IMR-90 (cell line): ENCODE measurements around the gene RNF212. TPM values are rescaled to one million over a fixed set of nuclear protein-coding genes. Genes with fewer than 3 reads are reported as not detected.

Source experiments
- ATAC-seq: fragments of 200-7000 bp; cut with Tn5 transposase; 2 replicates; pipeline ENCODE4 v1.9.1; 2020; ENCODE audit warnings: low read depth, mild to moderate bottlenecking, moderate library complexity
- BruUV-seq: library from RNA; stranded (reverse); fragments of 400-500 nt; replicated peaks from 2 replicates; lab custom pipeline; 2021; lab: Mats Ljungman, UMichigan
- CTCF ChIA-PET: fragments of 300-600 bp; formaldehyde crosslinking; extraction: SDS; loops from one replicate; lab custom pipeline; 2021; ENCODE audit warnings: antibody characterized with exemption; lab: Yijun Ruan, JAX
- POLR2A ChIA-PET: fragments of 300-600 bp; sonication (Branson Sonifier 250); formaldehyde crosslinking; loops from one replicate; lab custom pipeline; 2022; ENCODE audit warnings: antibody characterized with exemption; ENCODE audit not compliant: unreplicated experiment; lab: Charles Lee
- DNase-seq: peaks from one replicate; pipeline ENCODE4 v3.0.0; 2013
- H2AFZ ChIP-seq: replicated peaks from 2 replicates; pipeline ENCODE3; 2013; ENCODE audit warnings: low read length, mild to moderate bottlenecking; ENCODE audit not compliant: poor library complexity
- H2AK5ac ChIP-seq: 2 replicates; pipeline ENCODE4 v1.6.1; 2013; ENCODE audit warnings: low read depth, low read length, inconsistent platforms
- H2AK9ac ChIP-seq: replicated peaks from 2 replicates; pipeline ENCODE3; 2013; ENCODE audit warnings: mild to moderate bottlenecking, low read depth, low read length, moderate library complexity; ENCODE audit not compliant: poor library complexity
- H2BK120ac ChIP-seq: 2 replicates; pipeline ENCODE4 v1.6.1; 2013; ENCODE audit warnings: low read depth, low read length, inconsistent platforms
- H2BK15ac ChIP-seq: 3 replicates; pipeline ENCODE4 v1.6.1; 2013; ENCODE audit warnings: low read depth, low read length, inconsistent platforms
- H2BK20ac ChIP-seq: 2 replicates; pipeline ENCODE4 v1.6.1; 2013; ENCODE audit warnings: low read depth, mild to moderate bottlenecking, inconsistent platforms, low read length, moderate library complexity
- H2BK5ac ChIP-seq: 2 replicates; pipeline ENCODE4 v1.6.1; 2013; ENCODE audit warnings: mild to moderate bottlenecking, low read depth, low read length, inconsistent platforms; ENCODE audit not compliant: poor library complexity, severe bottlenecking
- H3K14ac ChIP-seq: replicated peaks from 2 replicates; pipeline ENCODE4 v1.6.1; 2013; ENCODE audit warnings: low read depth, low read length, inconsistent platforms
- H3K18ac ChIP-seq: 2 replicates; pipeline ENCODE4 v1.6.1; 2013; ENCODE audit warnings: low read depth, low read length, control low read depth
- H3K23ac ChIP-seq: 2 replicates; pipeline ENCODE4 v1.6.1; 2013; ENCODE audit warnings: low read depth, low read length, inconsistent platforms
- H3K27ac ChIP-seq: 2 replicates; pipeline ENCODE4 v1.5.1; 2013; ENCODE audit warnings: mild to moderate bottlenecking, control low read depth, low read length; ENCODE audit not compliant: insufficient read depth
- H3K27me3 ChIP-seq: 2 replicates; pipeline ENCODE4 v1.6.1; 2013; ENCODE audit warnings: low read length; ENCODE audit not compliant: control insufficient read depth, insufficient read depth
- H3K36me3 ChIP-seq: 2 replicates; pipeline ENCODE4 v1.6.1; 2013; ENCODE audit warnings: low read length, mixed read lengths; ENCODE audit not compliant: control insufficient read depth, insufficient read depth
- H3K4ac ChIP-seq: 2 replicates; pipeline ENCODE4 v1.6.1; 2013; ENCODE audit warnings: low read depth, low read length, inconsistent platforms
- H3K4me1 ChIP-seq: 2 replicates; pipeline ENCODE4 v1.6.1; 2013; ENCODE audit warnings: low read length, mixed read lengths; ENCODE audit not compliant: control insufficient read depth, insufficient read depth
- H3K4me2 ChIP-seq: 2 replicates; pipeline ENCODE4 v1.6.1; 2013; ENCODE audit warnings: low read depth, mild to moderate bottlenecking, control low read depth, low read length, moderate library complexity
- H3K4me3 ChIP-seq: 2 replicates; pipeline ENCODE4 v1.5.1; 2013; ENCODE audit warnings: low read depth, mild to moderate bottlenecking, control low read depth, low read length, moderate library complexity; ENCODE audit not compliant: insufficient read depth
- H3K56ac ChIP-seq: 2 replicates; pipeline ENCODE4 v1.6.1; 2013; ENCODE audit warnings: low read length, inconsistent platforms; ENCODE audit not compliant: insufficient read depth; ENCODE audit errors: extremely low read depth
- H3K79me1 ChIP-seq, 2 experiments: 2 replicates each; pipeline ENCODE4 v1.6.1; 2013; ENCODE audit warnings: low read length in 2 of 2, inconsistent platforms in 1 of 2, low read depth in 1 of 2
- H3K9ac ChIP-seq: 2 replicates; pipeline ENCODE4 v1.6.1; 2013; ENCODE audit warnings: low read depth, low read length, control low read depth
- H3K9me1 ChIP-seq: 2 replicates; pipeline ENCODE4 v1.6.1; 2013; ENCODE audit warnings: low read length, inconsistent platforms; ENCODE audit not compliant: insufficient read depth
- H3K9me3 ChIP-seq: 2 replicates; pipeline ENCODE4 v1.6.1; 2013; ENCODE audit warnings: low read length; ENCODE audit not compliant: control insufficient read depth, insufficient read depth
- H4K20me1 ChIP-seq: 2 replicates; pipeline ENCODE4 v1.6.1; 2013; ENCODE audit warnings: low read length, inconsistent platforms; ENCODE audit not compliant: insufficient read depth
- H4K5ac ChIP-seq: 2 replicates; pipeline ENCODE4 v1.6.1; 2013; ENCODE audit warnings: mild to moderate bottlenecking, low read depth, low read length, control low read depth
- H4K8ac ChIP-seq, 2 experiments: 2 replicates each; pipeline ENCODE4 v1.6.1; 2013; ENCODE audit warnings: low read depth in 2 of 2, low read length in 2 of 2, control low read depth in 1 of 2, inconsistent platforms in 1 of 2
- H4K91ac ChIP-seq: 2 replicates; pipeline ENCODE4 v1.6.1; 2013; ENCODE audit warnings: low read depth, low read length, inconsistent platforms; ENCODE audit not compliant: insufficient read depth
- CEBPB ChIP-seq: IDR thresholded peaks from 2 replicates; pipeline ENCODE4 v1.6.1; 2012; ENCODE audit warnings: low read depth, low read length, improper control_type of control experiment
- MAFK ChIP-seq: IDR thresholded peaks from 2 replicates; pipeline ENCODE4 v1.6.1; 2012; ENCODE audit warnings: low read depth, low read length, improper control_type of control experiment
- POLR2A ChIP-seq: IDR thresholded peaks from 2 replicates; pipeline ENCODE4 v1.6.1; 2012; ENCODE audit warnings: mild to moderate bottlenecking, low read depth, low read length
- RAD21 ChIP-seq: IDR thresholded peaks from 2 replicates; pipeline ENCODE4 v1.6.1; 2012; ENCODE audit warnings: low read length, improper control_type of control experiment
- RCOR1 ChIP-seq: IDR thresholded peaks from 2 replicates; pipeline ENCODE4 v1.6.1; 2012; ENCODE audit warnings: mild to moderate bottlenecking, low read length, improper control_type of control experiment; ENCODE audit not compliant: insufficient replicate concordance
- WGBS, 2 experiments: methylation state at CpG; one replicate each; pipeline versions ENCODE4 v1.1.5 to v1.1.7; 2013; ENCODE audit warnings: missing lambda C conversion rate in 2 of 2; ENCODE audit not compliant: insufficient read length in 1 of 2; ENCODE audit errors: extremely low coverage in 2 of 2; 5-methylcytosine and 5-hydroxymethylcytosine counted together
- dilution Hi-C: fragments of 300-500 bp; cut with HindIII; formaldehyde crosslinking; loops from one replicate; pipeline ENCODE4 v1.14.3; 2018; ENCODE audit warnings: low sequenced_read_pairs; ENCODE audit not compliant: unreplicated experiment
- in situ Hi-C: fragments of 300-500 bp; cut with MboI; formaldehyde crosslinking; loops from 3 replicates; pipeline ENCODE4 v1.14.3; 2019; ENCODE audit warnings: low sequenced_read_pairs, inconsistent platforms, mixed read lengths
- intact Hi-C: fragments of 100-400 bp; cut with micrococcal nuclease; formaldehyde crosslinking; loops from 2 replicates; pipeline ENCODE4 v1.10.0; 2022
- polyA plus RNA-seq, 3 experiments: library from polyadenylated mRNA; depleted of rRNA; stranded (reverse); fragments of >200 nt; gene quantifications; 2 replicates each; pipeline ENCODE4 v1.2.3, GENCODE V29; 2012; ENCODE audit warnings: low replicate concordance in 1 of 3
- total RNA-seq: library from RNA; depleted of rRNA; stranded (reverse); fragments of >200 nt; gene quantifications from 2 replicates; pipeline ENCODE4 v1.2.3, GENCODE V29; 2012
- TF ChIP-seq, protein P1 (sequence below): conservative IDR thresholded peaks from 2 replicates; pipeline ENCODE4 v1.5.1; 2012; ENCODE audit warnings: mild to moderate bottlenecking, low read depth, low read length, improper control_type of control experiment

The RNF212 gene
- total and polyA plus RNA-seq, 2 of the 4 experiments (the other 2 are of a cell fraction), result under 0.01 to 0.51 TPM

DNA sequence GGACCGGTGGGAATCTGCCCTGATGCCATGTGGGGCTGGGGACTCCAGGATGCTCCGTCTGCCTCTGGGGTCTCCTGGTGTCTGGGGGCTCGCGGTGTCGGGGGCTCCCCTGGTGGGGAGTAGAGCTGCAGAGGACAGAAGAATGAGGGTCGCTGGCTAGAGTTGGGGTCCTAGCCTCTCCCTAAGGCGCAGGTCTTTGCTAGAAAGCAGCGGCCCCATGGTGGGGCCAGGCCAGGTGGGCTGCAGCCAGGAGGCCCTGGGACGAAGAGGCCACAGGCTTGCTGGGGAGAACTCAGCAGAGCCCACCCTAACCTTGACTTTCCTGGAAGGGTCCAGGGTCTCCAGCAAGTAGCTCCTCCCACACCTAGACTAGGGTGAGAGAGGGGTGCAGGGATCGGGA is 80.5 kb downstream of the RNF212 start:
- Histone ChIP-seq H2AK5ac (peak overlapping the region; percentile 28; the same call in 1 of the 2 replicates), H4K5ac (no peak overlapping the region), H3K4ac (peak overlapping the region; percentile 72; the same call in 1 of the 2 replicates), H3K14ac (no peak overlapping the region), H3K18ac (no peak overlapping the region), H2BK120ac (no peak overlapping the region), H2AK9ac (no peak overlapping the region), H3K9me1 (peaks cover 4% of the 10 kb centered on the region; the same call in 1 of the 2 replicates), H3K4me2 (no peak overlapping the region), H3K79me1 (no peaks in the 10 kb centered on the region), H3K27ac (no peak overlapping the region), H2BK5ac (no peak overlapping the region), H4K8ac (no peak overlapping the region; a peak in 1 of 4 replicates), H3K9me3 (no peaks in the 10 kb centered on the region), H3K23ac (no peak overlapping the region), H2BK20ac (no peak overlapping the region), H3K4me1 (peaks cover 11% of the 10 kb centered on the region), H2AFZ (no peak overlapping the region), H3K27me3 (no peaks in the 10 kb centered on the region), H2BK15ac (no peak overlapping the region), H3K56ac (no peak overlapping the region), H3K9ac (no peak overlapping the region), H4K91ac (0 out of 2 replicates have a peak overlapping the region, but pooled peaks have one; percentile 78), H3K36me3 (no peaks in the 10 kb centered on the region), H3K4me3 (no peak overlapping the region), H4K20me1 (no peaks in the 10 kb centered on the region)
- no peak for DNase-seq
- dilution Hi-C loops (no loop called here), in situ Hi-C loops (no loop called here), intact Hi-C loops (no loop called here)
- ATAC-seq, result no peak
- CTCF ChIA-PET, result no interaction called here
- POLR2A ChIA-PET, result no interaction called here
- no TSS peak for BruUV-seq
- TF ChIP-seq, protein P1, sequence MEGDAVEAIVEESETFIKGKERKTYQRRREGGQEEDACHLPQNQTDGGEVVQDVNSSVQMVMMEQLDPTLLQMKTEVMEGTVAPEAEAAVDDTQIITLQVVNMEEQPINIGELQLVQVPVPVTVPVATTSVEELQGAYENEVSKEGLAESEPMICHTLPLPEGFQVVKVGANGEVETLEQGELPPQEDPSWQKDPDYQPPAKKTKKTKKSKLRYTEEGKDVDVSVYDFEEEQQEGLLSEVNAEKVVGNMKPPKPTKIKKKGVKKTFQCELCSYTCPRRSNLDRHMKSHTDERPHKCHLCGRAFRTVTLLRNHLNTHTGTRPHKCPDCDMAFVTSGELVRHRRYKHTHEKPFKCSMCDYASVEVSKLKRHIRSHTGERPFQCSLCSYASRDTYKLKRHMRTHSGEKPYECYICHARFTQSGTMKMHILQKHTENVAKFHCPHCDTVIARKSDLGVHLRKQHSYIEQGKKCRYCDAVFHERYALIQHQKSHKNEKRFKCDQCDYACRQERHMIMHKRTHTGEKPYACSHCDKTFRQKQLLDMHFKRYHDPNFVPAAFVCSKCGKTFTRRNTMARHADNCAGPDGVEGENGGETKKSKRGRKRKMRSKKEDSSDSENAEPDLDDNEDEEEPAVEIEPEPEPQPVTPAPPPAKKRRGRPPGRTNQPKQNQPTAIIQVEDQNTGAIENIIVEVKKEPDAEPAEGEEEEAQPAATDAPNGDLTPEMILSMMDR, result no peak
- no peak for TF ChIP-seq MAFK
- TF ChIP-seq POLR2A, result no peak
- no peak for TF ChIP-seq CEBPB
- no peak for TF ChIP-seq RCOR1
- no peak for TF ChIP-seq RAD21
- WGBS, 2 experiments, result 75% methylated on average over 2 of the region's 10 CpGs; no CpG with 5 or more reads in 1 of the 2 experiments
